Endodermal cell (in vitro differentiated cells): Measurements from ENCODE around the gene HID1. TPM values are rescaled to one million over a fixed set of nuclear protein-coding genes. Genes with fewer than 3 reads are reported as not detected.

Experiments
- DNase-seq: peaks from one replicate; pipeline ENCODE4 v3.0.0-alpha.2; 2017
- H3K27ac ChIP-seq: 2 replicates; pipeline ENCODE4 v1.5.1; 2013; ENCODE audit warnings: mild to moderate bottlenecking, low read depth, low read length, moderate library complexity
- H3K27me3 ChIP-seq: 2 replicates; pipeline ENCODE4 v1.6.1; 2013; ENCODE audit warnings: mild to moderate bottlenecking, low read length, moderate library complexity; ENCODE audit not compliant: insufficient read depth, control insufficient read depth, poor library complexity, severe bottlenecking
- H3K36me3 ChIP-seq: 2 replicates; pipeline ENCODE4 v1.7.0; 2013; ENCODE audit warnings: mild to moderate bottlenecking, low read length, moderate library complexity; ENCODE audit not compliant: control insufficient read depth, insufficient read depth
- H3K4me1 ChIP-seq: one replicate; pipeline ENCODE4 v1.7.0; 2013; ENCODE audit warnings: low read length; ENCODE audit not compliant: control insufficient read depth, insufficient read depth
- H3K4me3 ChIP-seq: 2 replicates; pipeline ENCODE4 v1.5.1; 2013; ENCODE audit warnings: mild to moderate bottlenecking, low read length, moderate library complexity
- H3K9ac ChIP-seq: 2 replicates; pipeline ENCODE4 v1.6.1; 2013; ENCODE audit warnings: mild to moderate bottlenecking, low read length, moderate library complexity; ENCODE audit not compliant: poor library complexity, severe bottlenecking; ENCODE audit errors: extremely low read depth
- H3K9me3 ChIP-seq: 2 replicates; pipeline ENCODE4 v1.6.1; 2013; ENCODE audit warnings: mild to moderate bottlenecking, low read length, moderate library complexity; ENCODE audit not compliant: control insufficient read depth
- H3K27ac Mint-ChIP-seq: 2 replicates; pipeline ENCODE4 v1.8.0; 2020; ENCODE audit warnings: mixed read lengths
- H3K27me3 Mint-ChIP-seq: 2 replicates; pipeline ENCODE4 v1.8.0; 2021; ENCODE audit warnings: mild to moderate bottlenecking, mixed read lengths; ENCODE audit not compliant: insufficient read depth
- H3K36me3 Mint-ChIP-seq: 2 replicates; pipeline ENCODE4 v1.8.0; 2020; ENCODE audit warnings: low read depth, mixed read lengths
- H3K4me1 Mint-ChIP-seq: 2 replicates; pipeline ENCODE4 v1.8.0; 2020; ENCODE audit warnings: mixed read lengths
- H3K4me3 Mint-ChIP-seq: 2 replicates; pipeline ENCODE4 v1.8.0; 2020; ENCODE audit warnings: mild to moderate bottlenecking, moderate library complexity, mixed read lengths
- H3K9me3 Mint-ChIP-seq: 2 replicates; pipeline ENCODE4 v1.8.0; 2020; ENCODE audit warnings: mild to moderate bottlenecking, mixed read lengths
- CTCF ChIP-seq: fragments of 200-600 bp; sonication (generic); conservative IDR thresholded peaks from 2 replicates; pipeline ENCODE4 v1.5.0; 2021; ENCODE audit warnings: antibody characterized with exemption, mild to moderate bottlenecking
- WGBS, 2 experiments: methylation state at CpG; one replicate each; pipeline versions ENCODE4 v1.1.5 to v1.1.7; 2013; ENCODE audit warnings: missing lambda C conversion rate in 2 of 2, mixed read lengths in 1 of 2; ENCODE audit not compliant: insufficient coverage in 1 of 2, insufficient read length in 1 of 2; 5-methylcytosine and 5-hydroxymethylcytosine counted together
- total RNA-seq, 2 donors: library from RNA; stranded (reverse); fragmentation: NEBNext Ultra II Directional in 1 of 2; extraction: Animal tissue kit (Norgen Biotek cat#: 25700) in 1 of 2; gene quantifications; 2 replicates in 1 of 2; 3 replicates in 1 of 2; pipeline ENCODE4 v1.2.1, GENCODE V29; 2021

The HID1 gene
- total RNA-seq, 2 donors from 2014 or later = 7.6 to 11.4 TPM

DNA sequence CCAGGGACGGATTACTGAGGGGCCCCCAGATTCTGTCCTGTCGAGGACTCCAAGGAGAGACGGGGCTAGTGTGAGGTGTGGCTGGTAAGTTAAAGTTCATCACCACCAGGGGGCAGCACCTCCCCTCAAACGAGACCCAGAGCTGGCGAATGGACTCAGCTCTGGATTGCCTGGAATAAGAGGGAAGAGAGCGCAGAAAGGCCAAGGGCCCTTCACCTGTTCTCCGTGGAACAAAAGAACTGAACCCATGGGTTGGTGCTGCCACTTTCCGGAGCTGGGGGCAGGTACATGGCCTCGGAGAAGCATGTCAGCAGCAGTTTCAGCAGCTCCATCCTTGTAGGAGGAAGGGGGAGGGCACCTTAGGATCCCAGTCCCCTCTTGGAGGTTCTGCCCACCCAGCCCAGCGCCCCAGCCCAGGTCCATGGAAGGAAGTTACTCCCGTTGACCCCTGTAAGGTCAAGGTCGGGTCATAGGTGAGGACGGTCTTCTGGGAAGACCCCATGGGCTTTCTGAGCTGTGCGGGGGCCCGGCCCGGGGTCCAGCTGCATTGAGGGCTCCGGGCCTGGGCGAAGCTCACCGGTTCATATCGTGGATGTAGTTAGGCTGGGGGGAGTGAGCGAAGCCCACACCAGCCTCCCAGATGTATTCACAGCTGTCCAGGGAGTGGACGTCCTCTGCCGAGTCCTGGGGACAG is 10.8 kb downstream of the HID1 start:
- H3K36me3 ChIP-seq = no peaks in the 10 kb centered on the region
- no peak overlapping the region for H3K4me3 ChIP-seq
- no peaks in the 10 kb centered on the region for H3K4me1 ChIP-seq
- no peak overlapping the region for H3K9ac ChIP-seq
- Mint-ChIP-seq H3K4me3 (no peak overlapping the region), H3K27ac (no peak overlapping the region), H3K9me3 (no peaks in the 10 kb centered on the region), H3K27me3 (peaks cover 22% of the 10 kb centered on the region), H3K4me1 (peaks cover 1% of the 10 kb centered on the region), H3K36me3 (no peaks in the 10 kb centered on the region)
- 46 to 61% methylated on average over 11 to 23 of the region's 23 CpGs for WGBS, 2 experiments
- no peaks in the 10 kb centered on the region for H3K9me3 ChIP-seq
- TF ChIP-seq CTCF = peak; percentile 88
- peak; percentile 98 for DNase-seq
- H3K27ac ChIP-seq = no peak overlapping the region
- peaks cover 26% of the 10 kb centered on the region for H3K27me3 ChIP-seq

DNA sequence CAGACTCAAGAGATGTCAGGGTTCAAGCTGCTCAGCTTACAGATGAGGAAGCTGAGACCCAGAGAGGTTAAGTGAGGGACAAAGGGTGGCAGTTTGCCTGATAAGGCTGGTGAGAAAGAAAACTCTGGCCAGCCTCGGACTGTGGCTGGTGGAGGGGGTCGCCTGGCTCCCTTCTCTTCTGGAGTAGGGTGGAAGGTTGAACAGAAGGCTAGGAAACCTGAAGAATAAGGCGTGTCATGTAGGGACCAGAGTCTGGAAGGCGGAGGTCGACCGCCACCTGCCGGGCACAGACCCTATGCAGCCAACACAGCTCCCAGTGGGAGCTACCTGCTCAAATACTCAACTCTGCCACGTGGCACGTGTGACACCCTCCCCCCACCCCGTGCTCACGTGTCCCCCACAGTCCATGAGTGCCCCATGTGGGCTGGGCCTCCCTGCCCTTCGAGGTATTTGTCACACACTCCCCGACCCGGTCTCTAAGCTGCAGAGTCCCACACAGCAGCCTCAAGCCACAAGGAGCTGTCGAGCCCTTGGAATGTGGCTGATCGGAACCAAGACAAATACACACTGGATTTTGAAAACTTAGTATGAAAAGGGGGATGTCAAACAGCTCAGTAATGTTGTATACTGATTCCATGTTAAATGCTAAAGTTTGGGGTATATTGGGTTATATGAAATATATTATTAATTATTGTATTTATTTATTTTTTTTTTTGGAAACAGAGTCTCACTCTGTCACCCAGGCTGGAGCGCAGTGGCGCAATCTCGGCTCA is 11.8 kb downstream of the HID1 start:
- 40% methylated on average over 19 of the region's 19 CpGs; no CpG with 5 or more reads in 1 of the 2 experiments for WGBS, 2 experiments

More for the DNA sequence above, 11.8 kb downstream of the HID1 start:
- Histone ChIP-seq H3K9me3 (no peaks in the 10 kb centered on the region), H3K27me3 (peaks cover 26% of the 10 kb centered on the region), H3K9ac (no peak overlapping the region), H3K36me3 (no peaks in the 10 kb centered on the region), H3K4me1 (no peaks in the 10 kb centered on the region), H3K4me3 (no peak overlapping the region), H3K27ac (no peak overlapping the region)
- peak; percentile 96 for DNase-seq
- peak; percentile 85 for TF ChIP-seq CTCF
- Mint-ChIP-seq H3K9me3 (no peaks in the 10 kb centered on the region), H3K4me3 (no peak overlapping the region), H3K36me3 (no peaks in the 10 kb centered on the region), H3K4me1 (peaks cover 1% of the 10 kb centered on the region), H3K27ac (peak overlapping the region; percentile 15), H3K27me3 (peaks cover 26% of the 10 kb centered on the region)
